ENCODE measurements around the gene FAM9C.

FAM9C gene

GRCh38 chrX:13044441-13044840 lies at the start of gene FAM9C:
Gene FAM9C (minus strand): TSS chrX:13044620. CDS start chrX:13043789, 831 bp downstream.
- TF ChIP-seq, protein P1, sequence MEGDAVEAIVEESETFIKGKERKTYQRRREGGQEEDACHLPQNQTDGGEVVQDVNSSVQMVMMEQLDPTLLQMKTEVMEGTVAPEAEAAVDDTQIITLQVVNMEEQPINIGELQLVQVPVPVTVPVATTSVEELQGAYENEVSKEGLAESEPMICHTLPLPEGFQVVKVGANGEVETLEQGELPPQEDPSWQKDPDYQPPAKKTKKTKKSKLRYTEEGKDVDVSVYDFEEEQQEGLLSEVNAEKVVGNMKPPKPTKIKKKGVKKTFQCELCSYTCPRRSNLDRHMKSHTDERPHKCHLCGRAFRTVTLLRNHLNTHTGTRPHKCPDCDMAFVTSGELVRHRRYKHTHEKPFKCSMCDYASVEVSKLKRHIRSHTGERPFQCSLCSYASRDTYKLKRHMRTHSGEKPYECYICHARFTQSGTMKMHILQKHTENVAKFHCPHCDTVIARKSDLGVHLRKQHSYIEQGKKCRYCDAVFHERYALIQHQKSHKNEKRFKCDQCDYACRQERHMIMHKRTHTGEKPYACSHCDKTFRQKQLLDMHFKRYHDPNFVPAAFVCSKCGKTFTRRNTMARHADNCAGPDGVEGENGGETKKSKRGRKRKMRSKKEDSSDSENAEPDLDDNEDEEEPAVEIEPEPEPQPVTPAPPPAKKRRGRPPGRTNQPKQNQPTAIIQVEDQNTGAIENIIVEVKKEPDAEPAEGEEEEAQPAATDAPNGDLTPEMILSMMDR (IDR thresholded peaks at IDR 0.05; ENCODE audit: low read length, missing control alignments) = no peak
- no peak for DNase-seq (ENCODE audit: low read depth)
- H3K4me3 ChIP-seq (replicated peaks; ENCODE audit: low read depth, low read length) = no peak within 1 kb of the TSS

GRCh38 chrX:13093529-13094140 lies 49.2 kb upstream of the FAM9C start:
- TF ChIP-seq, protein P1 (IDR thresholded peaks at IDR 0.05; ENCODE audit: low read length, missing control alignments) = no peak
- H3K4me3 ChIP-seq (replicated peaks; ENCODE audit: low read depth, low read length) = no peak overlapping the region
- DNase-seq (ENCODE audit: low read depth) = no peak

GRCh38 chrX:13092455-13092941 lies 48.1 kb upstream of the FAM9C start:
- H3K4me3 ChIP-seq (replicated peaks; ENCODE audit: low read depth, low read length) = no peak overlapping the region
- TF ChIP-seq, protein P1 (IDR thresholded peaks at IDR 0.05; ENCODE audit: low read length, missing control alignments) = no peak
- DNase-seq (ENCODE audit: low read depth) = no peak

DNA sequence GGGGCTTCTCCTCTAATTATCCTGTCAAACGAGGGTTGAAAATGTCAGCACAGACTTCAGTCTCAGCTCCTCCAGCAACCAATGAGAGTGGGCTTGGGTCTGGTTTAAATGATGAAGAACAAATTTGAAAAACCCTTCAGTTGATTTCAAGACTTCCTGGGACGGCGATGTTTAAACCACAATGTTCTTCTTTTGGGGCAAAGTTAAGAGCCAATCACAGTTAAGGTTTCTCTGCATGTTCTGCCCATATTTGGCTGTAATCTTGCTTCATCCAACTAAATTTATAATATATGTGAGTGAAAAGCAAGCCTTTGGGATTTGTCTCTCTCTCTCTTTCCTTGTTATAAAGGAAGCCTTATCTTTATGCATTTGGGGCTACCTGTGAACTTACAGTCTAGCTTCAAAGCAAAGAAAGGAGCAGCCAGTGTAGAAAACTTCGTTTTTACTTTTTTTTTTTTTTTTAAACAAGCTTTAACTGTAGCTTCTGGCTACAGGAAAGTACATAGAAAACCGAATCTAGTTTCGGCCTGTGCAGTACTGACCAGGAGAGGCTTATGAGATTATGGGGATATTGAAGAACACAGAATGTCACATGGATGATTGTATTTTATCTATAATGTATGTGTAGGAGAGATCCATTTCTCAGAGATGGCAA lies 46.8 kb upstream of the FAM9C start:
- peak; percentile 20 for DNase-seq (ENCODE audit: low read depth)
- no peak overlapping the region for H3K4me3 ChIP-seq (replicated peaks; ENCODE audit: low read depth, low read length)
- TF ChIP-seq, protein P1 (IDR thresholded peaks at IDR 0.05; ENCODE audit: low read length, missing control alignments) = no peak

DNA sequence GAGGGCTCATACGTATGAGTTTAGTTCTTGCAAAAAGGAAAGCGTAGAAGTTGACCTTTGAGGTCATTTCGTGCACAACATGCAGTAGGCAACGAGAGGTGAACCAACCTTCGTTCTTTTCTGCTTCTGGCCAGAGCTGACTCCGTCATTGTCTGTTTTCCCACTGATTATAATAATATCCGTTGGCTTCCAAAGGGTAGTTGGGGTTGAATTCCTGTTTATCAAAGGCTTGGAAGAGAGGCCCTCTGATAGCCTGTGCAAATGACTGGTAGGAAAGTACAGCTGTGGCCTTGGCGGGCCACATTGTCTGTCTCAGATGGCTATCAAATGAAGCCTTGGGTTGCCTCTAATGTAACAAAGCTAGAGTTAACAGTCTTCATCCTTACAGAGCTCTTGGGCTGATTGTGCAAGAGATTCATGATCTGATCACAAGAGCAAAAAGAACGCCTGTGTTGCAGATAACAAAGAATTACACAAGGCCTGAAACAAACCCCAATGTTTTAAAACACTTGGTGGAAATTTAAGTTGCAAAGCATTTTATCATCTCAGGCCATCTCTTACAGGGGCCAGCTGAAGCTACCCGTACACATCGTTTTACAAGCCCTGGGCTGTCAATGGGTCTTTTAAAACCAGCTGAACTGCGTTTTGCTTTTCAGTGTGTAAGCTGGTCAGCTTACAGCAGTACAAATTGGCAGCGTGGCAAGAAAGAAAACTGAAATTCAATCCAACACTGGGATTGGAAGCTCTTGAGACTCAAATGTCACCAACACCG lies 46.1 kb upstream of the FAM9C start:
- H3K4me3 ChIP-seq (replicated peaks; ENCODE audit: low read depth, low read length) = no peak overlapping the region
- peak; percentile 51 for DNase-seq (ENCODE audit: low read depth)
- TF ChIP-seq, protein P1 (IDR thresholded peaks at IDR 0.05; ENCODE audit: low read length, missing control alignments) = no peak

DNA sequence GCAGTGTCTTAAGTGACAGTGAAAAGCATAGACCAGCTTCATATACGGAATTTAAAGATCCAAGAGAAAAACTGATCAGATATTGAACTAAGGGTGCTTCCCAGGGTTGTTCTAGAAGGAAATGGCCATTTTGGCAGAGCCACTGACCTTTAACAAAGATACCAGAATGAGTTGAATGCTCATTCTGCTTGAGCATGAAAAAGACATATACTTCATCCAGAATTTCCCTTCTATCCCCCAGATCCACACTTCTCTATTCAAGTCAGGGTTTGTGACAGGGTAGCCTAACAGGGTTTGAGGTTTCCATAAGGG lies 45.6 kb upstream of the FAM9C start:
- TF ChIP-seq, protein P1 (IDR thresholded peaks at IDR 0.05; ENCODE audit: low read length, missing control alignments) = no peak
- H3K4me3 ChIP-seq (replicated peaks; ENCODE audit: low read depth, low read length) = no peak overlapping the region
- DNase-seq (ENCODE audit: low read depth) = no peak

Measured in fibroblast of pulmonary artery (primary cell).